ENCODE data around the gene CARNS1.

CARNS1 gene

DNA sequence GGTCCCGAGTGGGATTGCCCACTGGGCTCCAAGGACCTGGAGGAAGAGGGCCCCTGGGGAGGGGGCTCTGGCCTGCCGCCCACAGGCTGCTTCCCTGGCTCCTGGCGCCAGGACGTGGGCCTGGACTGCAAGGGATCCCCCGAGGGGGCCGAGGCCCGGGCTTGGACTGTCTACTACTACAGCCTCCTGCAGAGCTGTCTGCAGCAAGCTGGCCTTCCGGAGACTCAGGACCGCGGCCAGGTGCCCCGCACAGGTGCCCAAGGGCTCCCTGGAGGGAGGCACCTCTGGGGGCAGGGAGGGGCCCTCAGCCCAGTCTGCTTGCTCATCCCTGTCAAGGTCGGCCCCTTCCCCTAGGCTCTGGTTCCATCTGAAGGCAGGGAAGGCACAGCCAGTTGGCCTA, 1.9 kb downstream of the CARNS1 start:
- no CpG with 5 or more reads among the region's 12 CpGs for WGBS, 2 donors (ENCODE audit: extremely low coverage in 2 of 2, insufficient read length in 2 of 2, insufficient replicate concordance in 1 of 2)
- Histone ChIP-seq H3K9ac (ENCODE audit: low read depth, low read length, poor library complexity) (no peak overlapping the region), H3K9me3 (replicated peaks in 1 of 2; ENCODE audit: control insufficient read depth in 2 of 2, insufficient read depth in 1 of 2, low read depth in 1 of 2, low read length in 2 of 2) (no peaks in the 10 kb centered on the region), H3K4me1 (ENCODE audit: control insufficient read depth in 2 of 2, insufficient read depth in 1 of 2, low read depth in 1 of 2, low read length in 2 of 2) (peaks cover 10 to 13% of the 10 kb centered on the region in 2 donors), H2BK12ac (ENCODE audit: low read length) (peak overlapping the region; percentile 84), H3K27me3 (ENCODE audit: control insufficient read depth in 3 of 3, insufficient read depth in 3 of 3, low read depth in 1 of 3, low read length in 3 of 3) (peaks cover 0 to 27% (median 2%) of the 10 kb centered on the region in 3 experiments), H2AFZ (ENCODE audit: low read length) (no peak overlapping the region), H3K4me3 (ENCODE audit: low read length in 2 of 2) (no peak overlapping the region), H3K79me1 (ENCODE audit: low read depth, low read length) (peaks cover 2% of the 10 kb centered on the region), H3K23ac (ENCODE audit: low read depth, low read length, poor library complexity) (peak overlapping the region; percentile 65), H3K18ac (ENCODE audit: low read length) (no peak overlapping the region), H2BK120ac (ENCODE audit: low read depth, low read length) (no peak overlapping the region), H3K36me3 (replicated peaks in 1 of 2; ENCODE audit: control insufficient read depth in 2 of 2, insufficient read depth in 2 of 2, low read length in 2 of 2) (no peaks in the 10 kb centered on the region), H3K14ac (ENCODE audit: low read length) (no peak overlapping the region), H3K4ac (ENCODE audit: low read length) (no peak overlapping the region), H2BK5ac (ENCODE audit: low read length) (peak overlapping the region; percentile 66), H2AK5ac (ENCODE audit: low read depth, low read length) (peak overlapping the region; percentile 95), H3K4me2 (ENCODE audit: insufficient read depth, low read length, poor library complexity, severe bottlenecking) (no peak overlapping the region), H4K91ac (ENCODE audit: low read depth, low read length, poor library complexity) (no peak overlapping the region), H4K8ac (ENCODE audit: low read depth, low read length) (no peak overlapping the region), H3K27ac (replicated peaks; ENCODE audit: low read length) (no peak overlapping the region), H2BK15ac (ENCODE audit: low read length) (no peak overlapping the region)
- no peak for DNase-seq (ENCODE audit: low spot score)

DNA sequence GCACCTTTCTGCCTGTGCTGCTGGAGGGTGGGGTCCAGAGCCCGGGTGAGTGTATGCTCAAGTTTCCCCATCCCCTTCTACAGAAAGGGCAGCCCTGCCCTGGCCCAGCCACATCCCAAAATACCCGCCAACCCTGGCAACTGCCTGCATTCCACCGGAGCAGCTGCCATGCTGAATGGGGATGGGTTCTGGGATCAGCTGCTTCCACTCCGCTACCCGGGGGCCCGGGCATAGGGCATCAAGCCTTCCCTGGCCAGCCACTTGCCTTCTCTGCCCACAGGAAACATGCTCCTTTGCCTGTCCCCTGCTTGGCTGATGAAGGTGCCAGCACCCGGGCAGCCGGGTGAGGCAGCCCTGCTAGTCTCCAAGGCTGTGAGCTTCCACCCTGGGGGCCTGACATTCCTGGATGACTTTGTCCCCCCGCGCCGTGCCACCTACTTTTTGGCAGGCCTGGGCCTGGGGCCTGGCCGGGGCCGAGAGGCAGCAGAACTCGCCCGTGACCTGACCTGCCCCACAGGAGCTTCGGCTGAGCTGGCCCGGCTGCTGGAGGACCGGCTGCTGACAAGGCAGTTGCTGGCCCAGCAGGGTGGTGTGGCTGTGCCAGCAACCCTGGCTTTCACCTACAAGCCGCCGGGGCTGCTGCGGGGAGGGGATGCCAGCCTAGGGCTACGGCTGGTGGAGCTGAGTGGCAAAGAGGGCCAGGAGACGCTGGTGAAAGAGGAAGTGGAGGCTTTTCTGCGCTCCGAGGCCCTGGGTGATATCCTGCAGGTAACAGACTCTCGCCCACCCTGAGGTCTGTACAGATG, 3.2 kb downstream of the CARNS1 start:
- Histone ChIP-seq H2BK5ac (ENCODE audit: low read length) (peak overlapping the region; percentile 0), H2BK15ac (ENCODE audit: low read length) (peak overlapping the region; percentile 56), H3K18ac (ENCODE audit: low read length) (peak overlapping the region; percentile 67), H3K36me3 (replicated peaks in 1 of 2; ENCODE audit: control insufficient read depth in 2 of 2, insufficient read depth in 2 of 2, low read length in 2 of 2) (no peaks in the 10 kb centered on the region), H3K27me3 (ENCODE audit: control insufficient read depth in 3 of 3, insufficient read depth in 3 of 3, low read depth in 1 of 3, low read length in 3 of 3) (peaks cover 0 to 27% (median 2%) of the 10 kb centered on the region in 3 experiments), H3K4me3 (ENCODE audit: low read length in 2 of 2) (no peak overlapping the region), H3K23ac (ENCODE audit: low read depth, low read length, poor library complexity) (peak overlapping the region; percentile 60), H3K4me2 (ENCODE audit: insufficient read depth, low read length, poor library complexity, severe bottlenecking) (no peak overlapping the region), H2AFZ (ENCODE audit: low read length) (no peak overlapping the region), H2BK120ac (ENCODE audit: low read depth, low read length) (peak overlapping the region; percentile 74), H2AK5ac (ENCODE audit: low read depth, low read length) (peak overlapping the region; percentile 7), H3K14ac (ENCODE audit: low read length) (no peak overlapping the region), H3K4me1 (ENCODE audit: control insufficient read depth in 2 of 2, insufficient read depth in 1 of 2, low read depth in 1 of 2, low read length in 2 of 2) (peaks cover 10 to 13% of the 10 kb centered on the region in 2 donors), H3K27ac (replicated peaks; ENCODE audit: low read length) (no peak overlapping the region), H3K79me1 (ENCODE audit: low read depth, low read length) (peaks cover 2% of the 10 kb centered on the region), H4K91ac (ENCODE audit: low read depth, low read length, poor library complexity) (no peak overlapping the region), H3K9me3 (replicated peaks in 1 of 2; ENCODE audit: control insufficient read depth in 2 of 2, insufficient read depth in 1 of 2, low read depth in 1 of 2, low read length in 2 of 2) (no peaks in the 10 kb centered on the region), H3K4ac (ENCODE audit: low read length) (no peak overlapping the region), H3K9ac (ENCODE audit: low read depth, low read length, poor library complexity) (peak overlapping the region; percentile 32), H4K8ac (ENCODE audit: low read depth, low read length) (no peak overlapping the region), H2BK12ac (ENCODE audit: low read length) (no peak overlapping the region)
- WGBS, 2 donors (ENCODE audit: extremely low coverage in 2 of 2, insufficient read length in 2 of 2, insufficient replicate concordance in 1 of 2) = no CpG with 5 or more reads among the region's 26 CpGs
- no peak for DNase-seq (ENCODE audit: low spot score)

DNA sequence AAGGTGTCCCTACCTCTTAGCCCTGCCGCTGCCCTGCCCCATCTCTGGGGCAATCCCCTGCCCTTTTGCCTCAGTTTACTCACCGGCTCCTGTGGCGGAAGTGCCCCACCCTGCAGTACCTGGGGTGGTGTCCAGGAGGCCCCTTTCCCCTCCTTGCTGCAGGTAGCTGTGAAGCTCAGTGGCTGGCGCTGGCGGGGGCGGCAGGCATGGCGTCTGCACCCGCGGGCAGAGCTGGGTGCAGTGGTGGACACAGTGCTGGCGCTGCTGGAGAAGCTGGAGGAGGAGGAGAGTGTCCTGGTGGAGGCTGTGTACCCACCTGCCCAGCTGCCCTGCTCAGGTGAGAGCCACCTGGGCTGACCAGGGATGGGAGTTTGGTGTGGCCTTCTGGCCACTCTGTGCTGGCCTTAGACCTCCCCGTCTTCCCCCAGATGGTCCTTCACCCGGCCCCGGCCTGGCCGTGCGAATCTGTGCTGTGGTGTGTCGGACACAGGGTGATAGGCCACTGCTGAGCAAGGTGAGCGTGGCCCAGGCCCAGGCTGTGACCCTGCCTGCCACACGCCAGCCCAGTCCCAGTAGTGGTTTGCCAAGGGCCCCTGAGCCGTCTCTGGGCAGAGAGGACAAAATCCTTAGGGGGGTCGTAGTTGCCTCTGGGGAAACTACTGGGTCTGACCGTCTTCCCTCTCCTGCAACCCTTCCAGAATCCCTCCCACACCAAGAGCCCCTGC, 4.0 kb downstream of the CARNS1 start:
- peak overlapping the region; percentile 42 for H3K18ac ChIP-seq (ENCODE audit: low read length)
- no peak overlapping the region for H2BK12ac ChIP-seq (ENCODE audit: low read length)
- H2BK120ac ChIP-seq (ENCODE audit: low read depth, low read length) = no peak overlapping the region
- H3K4ac ChIP-seq (ENCODE audit: low read length) = no peak overlapping the region
- H3K14ac ChIP-seq (ENCODE audit: low read length) = no peak overlapping the region
- peaks cover 0 to 27% (median 2%) of the 10 kb centered on the region in 3 experiments for H3K27me3 ChIP-seq (ENCODE audit: control insufficient read depth in 3 of 3, insufficient read depth in 3 of 3, low read depth in 1 of 3, low read length in 3 of 3)
- H3K27ac ChIP-seq (replicated peaks; ENCODE audit: low read length) = no peak overlapping the region
- no peak overlapping the region for H4K91ac ChIP-seq (ENCODE audit: low read depth, low read length, poor library complexity)
- no peak overlapping the region for H3K9ac ChIP-seq (ENCODE audit: low read depth, low read length, poor library complexity)
- H3K9me3 ChIP-seq (replicated peaks in 1 of 2; ENCODE audit: control insufficient read depth in 2 of 2, insufficient read depth in 1 of 2, low read depth in 1 of 2, low read length in 2 of 2) = no peaks in the 10 kb centered on the region
- peak overlapping the region; percentile 0 for H2BK5ac ChIP-seq (ENCODE audit: low read length)
- H2BK15ac ChIP-seq (ENCODE audit: low read length) = peak overlapping the region; percentile 65
- no peak for DNase-seq (ENCODE audit: low spot score)
- no peaks in the 10 kb centered on the region for H3K36me3 ChIP-seq (replicated peaks in 1 of 2; ENCODE audit: control insufficient read depth in 2 of 2, insufficient read depth in 2 of 2, low read length in 2 of 2)
- peaks cover 10 to 13% of the 10 kb centered on the region in 2 donors for H3K4me1 ChIP-seq (ENCODE audit: control insufficient read depth in 2 of 2, insufficient read depth in 1 of 2, low read depth in 1 of 2, low read length in 2 of 2)
- peaks cover 2% of the 10 kb centered on the region for H3K79me1 ChIP-seq (ENCODE audit: low read depth, low read length)
- peak overlapping the region; percentile 21 for H4K8ac ChIP-seq (ENCODE audit: low read depth, low read length)
- no CpG with 5 or more reads among the region's 21 CpGs for WGBS, 2 donors (ENCODE audit: extremely low coverage in 2 of 2, insufficient read length in 2 of 2, insufficient replicate concordance in 1 of 2)
- no peak overlapping the region for H3K4me3 ChIP-seq (ENCODE audit: low read length in 2 of 2)
- no peak overlapping the region for H2AFZ ChIP-seq (ENCODE audit: low read length)
- no peak overlapping the region for H3K4me2 ChIP-seq (ENCODE audit: insufficient read depth, low read length, poor library complexity, severe bottlenecking)
- H3K23ac ChIP-seq (ENCODE audit: low read depth, low read length, poor library complexity) = peak overlapping the region; percentile 88
- peak overlapping the region; percentile 86 for H2AK5ac ChIP-seq (ENCODE audit: low read depth, low read length)

DNA sequence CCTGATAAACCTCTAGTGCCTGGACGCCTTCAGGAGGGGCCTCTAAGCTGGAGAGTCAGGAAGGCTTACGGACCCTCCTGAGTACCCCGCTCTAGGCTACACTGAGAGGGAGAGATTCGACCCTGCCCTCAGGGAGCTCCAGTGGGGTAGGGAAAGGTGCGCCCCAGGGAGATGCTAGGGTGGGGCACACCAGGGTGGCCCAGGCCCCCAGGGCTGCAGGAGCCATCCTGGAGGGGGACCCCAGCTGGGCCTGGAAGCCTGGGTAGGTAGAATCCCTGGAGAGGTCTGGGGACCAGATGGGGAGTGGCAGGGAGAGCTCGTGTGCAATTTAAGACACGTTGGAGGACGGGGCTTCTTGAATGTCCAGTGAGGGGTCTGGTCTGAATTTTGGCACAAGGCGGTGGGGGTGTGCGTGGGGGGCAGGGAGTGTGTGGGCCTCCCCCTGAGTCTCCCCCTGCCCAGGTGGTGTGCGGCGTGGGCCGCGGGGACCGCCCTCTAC, 4.7 kb downstream of the CARNS1 start:
- Histone ChIP-seq H3K4ac (ENCODE audit: low read length) (peak overlapping the region; percentile 8), H4K91ac (ENCODE audit: low read depth, low read length, poor library complexity) (no peak overlapping the region), H2BK120ac (ENCODE audit: low read depth, low read length) (no peak overlapping the region), H4K8ac (ENCODE audit: low read depth, low read length) (no peak overlapping the region), H3K14ac (ENCODE audit: low read length) (peak overlapping the region; percentile 72), H3K4me1 (ENCODE audit: control insufficient read depth in 2 of 2, insufficient read depth in 1 of 2, low read depth in 1 of 2, low read length in 2 of 2) (peaks cover 10% of the 10 kb centered on the region in 2 donors), H3K9me3 (replicated peaks in 1 of 2; ENCODE audit: control insufficient read depth in 2 of 2, insufficient read depth in 1 of 2, low read depth in 1 of 2, low read length in 2 of 2) (no peaks in the 10 kb centered on the region), H2BK5ac (ENCODE audit: low read length) (peak overlapping the region; percentile 50), H2BK12ac (ENCODE audit: low read length) (no peak overlapping the region), H3K9ac (ENCODE audit: low read depth, low read length, poor library complexity) (peak overlapping the region; percentile 89), H3K79me1 (ENCODE audit: low read depth, low read length) (peaks cover 2% of the 10 kb centered on the region), H2AK5ac (ENCODE audit: low read depth, low read length) (peak overlapping the region; percentile 86), H2AFZ (ENCODE audit: low read length) (peak overlapping the region; percentile 98), H3K4me2 (ENCODE audit: insufficient read depth, low read length, poor library complexity, severe bottlenecking) (peak overlapping the region; percentile 98), H3K36me3 (replicated peaks in 1 of 2; ENCODE audit: control insufficient read depth in 2 of 2, insufficient read depth in 2 of 2, low read length in 2 of 2) (no peaks in the 10 kb centered on the region), H3K18ac (ENCODE audit: low read length) (peak overlapping the region; percentile 96), H3K27me3 (ENCODE audit: control insufficient read depth in 3 of 3, insufficient read depth in 3 of 3, low read depth in 1 of 3, low read length in 3 of 3) (peaks cover 0 to 20% (median 0%) of the 10 kb centered on the region in 3 experiments), H3K23ac (ENCODE audit: low read depth, low read length, poor library complexity) (peak overlapping the region; percentile 98), H3K27ac (replicated peaks; ENCODE audit: low read length) (no peak overlapping the region), H2BK15ac (ENCODE audit: low read length) (peak overlapping the region; percentile 65), H3K4me3 (ENCODE audit: low read length in 2 of 2) (peak overlapping the region; percentile 67 to 77)
- no CpG with 5 or more reads among the region's 15 CpGs for WGBS, 2 donors (ENCODE audit: extremely low coverage in 2 of 2, insufficient read length in 2 of 2, insufficient replicate concordance in 1 of 2)
- DNase-seq (ENCODE audit: low spot score) = no peak

Data from neuronal stem cell (in vitro differentiated cells).